GM18519 (cell line): ENCODE data around the gene GGCX.
A peak's percentile ranks its signal among the peaks of the same experiment; 100 is the strongest.
"Not testable (repeated sequence)": the region's sequence is repeated elsewhere in the genome, so short reads cannot be mapped to it uniquely, and the experiment has no call there.

Experiments
- ATAC-seq: cut with Tn5 transposase; IDR thresholded peaks from one replicate; pipeline ENCODE4 v1.9.1; 2021; ENCODE audit warnings: mild to moderate bottlenecking, moderate library complexity; ENCODE audit not compliant: unreplicated experiment, low FRiP score

The GGCX gene

GRCh38 chr2:85577386-85578242, 16.3 kb upstream of the GGCX start, which contains the start of gene VAMP8:
Gene VAMP8 (plus strand): TSS chr2:85577586. CDS start chr2:85577647, 61 bp downstream.
- ATAC-seq, result no peak

- ATAC-seq, result no peak
These were observed 15.7 kb upstream of the GGCX start for GRCh38 chr2:85577063-85577385.

- ATAC-seq, result no peak
These were observed 14.4 kb upstream of the GGCX start for GRCh38 chr2:85575739-85576138.

- no peak for ATAC-seq
These were observed 5.0 kb upstream of the GGCX start for GRCh38 chr2:85566265-85566664.

GRCh38 chr2:85564144-85564563, 2.9 kb upstream of the GGCX start:
- ATAC-seq, result no peak

GRCh38 chr2:85560812-85561279, 447 bp downstream of the GGCX start:
- ATAC-seq, result no peak

- ATAC-seq, result not testable (repeated sequence)
These were observed 928 bp downstream of the GGCX start for GRCh38 chr2:85560403-85560726.

GRCh38 chr2:85558160-85558559, 3.1 kb downstream of the GGCX start:
- no peak for ATAC-seq

- ATAC-seq, result no peak
These were observed 4.2 kb downstream of the GGCX start for GRCh38 chr2:85557130-85557529.

GRCh38 chr2:85554980-85555612, 6.2 kb downstream of the GGCX start:
- ATAC-seq, result no peak

GRCh38 chr2:85553184-85553583, 8.1 kb downstream of the GGCX start:
- no peak for ATAC-seq

GRCh38 chr2:85551698-85552678, 9.3 kb downstream of the GGCX start:
- peak; percentile 42 for ATAC-seq

- no peak for ATAC-seq
These were observed 10.8 kb downstream of the GGCX start for GRCh38 chr2:85550486-85550885.

- ATAC-seq, result no peak
These were observed 11.5 kb downstream of the GGCX start for GRCh38 chr2:85549826-85550225.

GRCh38 chr2:85549095-85549494, 12.2 kb downstream of the GGCX start:
- no peak for ATAC-seq

- ATAC-seq, result no peak
These were observed 12.7 kb downstream of the GGCX start for GRCh38 chr2:85548608-85548900.

- no peak for ATAC-seq
These were observed 13.3 kb downstream of the GGCX start for GRCh38 chr2:85547859-85548607.

GRCh38 chr2:85547089-85547858, 14.0 kb downstream of the GGCX start:
- no peak for ATAC-seq

GRCh38 chr2:85545780-85546240, 15.5 kb downstream of the GGCX start:
- ATAC-seq, result no peak
